DND-41 (cell line): ENCODE results near the gene SBF1.

Experiments
- CTCF ChIP-seq: IDR thresholded peaks from 2 replicates; pipeline ENCODE4 v1.5.1; 2012; ENCODE audit warnings: borderline replicate concordance, low read length, moderate library complexity, mild to moderate bottlenecking; ENCODE audit not compliant: poor library complexity, severe bottlenecking; ENCODE audit errors: extremely low read depth
- EZH2 ChIP-seq: IDR thresholded peaks from 3 replicates; pipeline ENCODE4 v1.6.1; 2012; ENCODE audit warnings: borderline replicate concordance, low read depth, mild to moderate bottlenecking, moderate library complexity, low read length, inconsistent platforms; ENCODE audit not compliant: severe bottlenecking

- no peak for TF ChIP-seq CTCF
- no peak for TF ChIP-seq EZH2
Observed at GRCh38 chr22:50459016-50459415, 15.8 kb downstream of the SBF1 start.
